Activated T-helper 2 cell treated with anti-CD3 and anti-CD28 coated beads, Interferon-gamma antibody, Interleukin-2, Interleukin-4, amounts not matched to agents 10 μg/mL and 5 μg/mL and 100 μg/mL, durations not matched to agents 14 hours and 24 hours and 36 hours (primary cell): ENCODE measurements around the gene MYMX. TPM values are rescaled to one million over a fixed set of nuclear protein-coding genes. Genes with fewer than 3 reads are reported as not detected.
"Not testable (repeated sequence)": the region's sequence is repeated elsewhere in the genome, so short reads cannot be mapped to it uniquely, and the experiment has no call there.

ENCODE experiments used
- DNase-seq: peaks from one replicate; pipeline ENCODE4 v3.0.0; 2021; ENCODE audit warnings: low spot score
- H3K27ac Mint-ChIP-seq: one replicate; pipeline ENCODE4 v1.8.0; 2021; ENCODE audit warnings: mixed read lengths
- H3K27me3 Mint-ChIP-seq: one replicate; pipeline ENCODE4 v1.8.0; 2021; ENCODE audit warnings: low read depth, mixed read lengths
- H3K36me3 Mint-ChIP-seq: one replicate; pipeline ENCODE4 v1.8.0; 2021; ENCODE audit warnings: low read depth, mixed read lengths
- H3K4me1 Mint-ChIP-seq: one replicate; pipeline ENCODE4 v1.8.0; 2021; ENCODE audit warnings: low read depth, mixed read lengths
- H3K4me3 Mint-ChIP-seq: one replicate; pipeline ENCODE4 v1.8.0; 2021; ENCODE audit warnings: low read depth, mild to moderate bottlenecking, moderate library complexity, mixed read lengths
- H3K9me3 Mint-ChIP-seq: one replicate; pipeline ENCODE4 v1.8.0; 2021; ENCODE audit warnings: mixed read lengths
- intact Hi-C: fragments of 100-400 bp; cut with micrococcal nuclease; formaldehyde crosslinking; loops from one replicate; pipeline ENCODE4 v1.15.1; 2023
- total RNA-seq: library from RNA; stranded (reverse); gene quantifications from 2 replicates; pipeline ENCODE4 v1.2.3, GENCODE V29; 2022

The MYMX gene
- total RNA-seq, 1 donor from 2014 or later = not detected

GRCh38 chr6:44179648-44180047 lies 37.1 kb upstream of the MYMX start:
- DNase-seq = no peak
- no peaks in the 10 kb centered on the region for H3K27me3 Mint-ChIP-seq
- peaks cover 7% of the 10 kb centered on the region for H3K4me1 Mint-ChIP-seq
- intact Hi-C loops = no loop called here
- no peaks in the 10 kb centered on the region for H3K9me3 Mint-ChIP-seq
- H3K36me3 Mint-ChIP-seq = no peaks in the 10 kb centered on the region
- H3K4me3 Mint-ChIP-seq = no peak overlapping the region
- H3K27ac Mint-ChIP-seq = no peak overlapping the region

- intact Hi-C loops = no loop called here
- no peaks in the 10 kb centered on the region for H3K36me3 Mint-ChIP-seq
- H3K27me3 Mint-ChIP-seq = no peaks in the 10 kb centered on the region
- H3K4me3 Mint-ChIP-seq = no peak overlapping the region
- no peak for DNase-seq
- no peaks in the 10 kb centered on the region for H3K9me3 Mint-ChIP-seq
- no peak overlapping the region for H3K27ac Mint-ChIP-seq
- peaks cover 7% of the 10 kb centered on the region for H3K4me1 Mint-ChIP-seq
Observed at GRCh38 chr6:44180406-44180805, 36.3 kb upstream of the MYMX start.

GRCh38 chr6:44180886-44181285 lies 35.8 kb upstream of the MYMX start:
- H3K27ac Mint-ChIP-seq = no peak overlapping the region
- intact Hi-C loops = no loop called here
- H3K4me1 Mint-ChIP-seq = peaks cover 8% of the 10 kb centered on the region
- no peaks in the 10 kb centered on the region for H3K27me3 Mint-ChIP-seq
- DNase-seq = no peak
- no peak overlapping the region for H3K4me3 Mint-ChIP-seq
- no peaks in the 10 kb centered on the region for H3K9me3 Mint-ChIP-seq
- no peaks in the 10 kb centered on the region for H3K36me3 Mint-ChIP-seq

- H3K4me1 Mint-ChIP-seq = peaks cover 11% of the 10 kb centered on the region
- H3K4me3 Mint-ChIP-seq, H3K9me3 Mint-ChIP-seq, intact Hi-C loops, H3K36me3 Mint-ChIP-seq, H3K27ac Mint-ChIP-seq, H3K27me3 Mint-ChIP-seq, DNase-seq: not testable (repeated sequence)
Observed at GRCh38 chr6:44181784-44182183, 34.9 kb upstream of the MYMX start.

GRCh38 chr6:44182911-44183390 lies 33.8 kb upstream of the MYMX start:
- Mint-ChIP-seq H3K9me3 (no peaks in the 10 kb centered on the region), H3K36me3 (no peaks in the 10 kb centered on the region), H3K27me3 (no peaks in the 10 kb centered on the region), H3K4me3 (no peak overlapping the region), H3K27ac (no peak overlapping the region), H3K4me1 (peaks cover 6% of the 10 kb centered on the region)
- no peak for DNase-seq
- intact Hi-C loops = no loop called here

GRCh38 chr6:44183783-44184182 lies 32.9 kb upstream of the MYMX start:
- no peak for DNase-seq
- Mint-ChIP-seq H3K27ac (no peak overlapping the region), H3K4me1 (peaks cover 6% of the 10 kb centered on the region), H3K4me3 (no peak overlapping the region), H3K27me3 (no peaks in the 10 kb centered on the region), H3K9me3 (no peaks in the 10 kb centered on the region), H3K36me3 (no peaks in the 10 kb centered on the region)
- intact Hi-C loops = no loop called here

GRCh38 chr6:44185356-44185755 lies 31.4 kb upstream of the MYMX start:
- intact Hi-C loops, DNase-seq, H3K36me3 Mint-ChIP-seq, H3K27me3 Mint-ChIP-seq, H3K9me3 Mint-ChIP-seq, H3K4me3 Mint-ChIP-seq, H3K27ac Mint-ChIP-seq: not testable (repeated sequence)
- H3K4me1 Mint-ChIP-seq = peaks cover 14% of the 10 kb centered on the region

GRCh38 chr6:44185953-44186634 lies 30.6 kb upstream of the MYMX start:
- H3K36me3 Mint-ChIP-seq = no peaks in the 10 kb centered on the region
- H3K4me3 Mint-ChIP-seq = no peak overlapping the region
- DNase-seq = no peak
- intact Hi-C loops = no loop called here
- H3K27ac Mint-ChIP-seq = peak overlapping the region; percentile 33
- no peaks in the 10 kb centered on the region for H3K9me3 Mint-ChIP-seq
- no peaks in the 10 kb centered on the region for H3K27me3 Mint-ChIP-seq
- peaks cover 14% of the 10 kb centered on the region for H3K4me1 Mint-ChIP-seq

- intact Hi-C loops = no loop called here
- H3K4me3 Mint-ChIP-seq = no peak overlapping the region
Observed at GRCh38 chr6:44186635-44187025, 30.1 kb upstream of the MYMX start.

GRCh38 chr6:44188819-44189218 lies 27.9 kb upstream of the MYMX start:
- peaks cover 26% of the 10 kb centered on the region for H3K4me1 Mint-ChIP-seq

More at GRCh38 chr6:44186635-44187025, 30.1 kb upstream of the MYMX start:
- Mint-ChIP-seq H3K27me3 (no peaks in the 10 kb centered on the region), H3K36me3 (no peaks in the 10 kb centered on the region), H3K27ac (no peak overlapping the region), H3K4me1 (peaks cover 14% of the 10 kb centered on the region), H3K9me3 (no peaks in the 10 kb centered on the region)
- no peak for DNase-seq

GRCh38 chr6:44189257-44189656 lies 27.5 kb upstream of the MYMX start:
- DNase-seq = no peak
- Mint-ChIP-seq H3K4me1 (peaks cover 26% of the 10 kb centered on the region), H3K4me3 (no peak overlapping the region)

More at GRCh38 chr6:44188819-44189218, 27.9 kb upstream of the MYMX start:
- no peaks in the 10 kb centered on the region for H3K9me3 Mint-ChIP-seq
- H3K4me3 Mint-ChIP-seq = no peak overlapping the region
- no peaks in the 10 kb centered on the region for H3K36me3 Mint-ChIP-seq
- no peaks in the 10 kb centered on the region for H3K27me3 Mint-ChIP-seq
- no peak overlapping the region for H3K27ac Mint-ChIP-seq
- intact Hi-C loops = no loop called here
- DNase-seq = no peak

GRCh38 chr6:44190715-44191114 lies 26.0 kb upstream of the MYMX start:
- Mint-ChIP-seq H3K4me3 (no peak overlapping the region), H3K27me3 (peaks cover 4% of the 10 kb centered on the region), H3K9me3 (no peaks in the 10 kb centered on the region), H3K27ac (no peak overlapping the region), H3K4me1 (peaks cover 26% of the 10 kb centered on the region), H3K36me3 (no peaks in the 10 kb centered on the region)
- DNase-seq = no peak
- intact Hi-C loops = loop anchor here (1.0 kb wide), 1 partner anchor 48 kb away; no protein-coding TSS in a partner anchor

More at GRCh38 chr6:44189257-44189656, 27.5 kb upstream of the MYMX start:
- H3K27me3 Mint-ChIP-seq = no peaks in the 10 kb centered on the region
- intact Hi-C loops = no loop called here
- H3K36me3 Mint-ChIP-seq = no peaks in the 10 kb centered on the region
- no peaks in the 10 kb centered on the region for H3K9me3 Mint-ChIP-seq
- no peak overlapping the region for H3K27ac Mint-ChIP-seq

GRCh38 chr6:44192428-44193041 lies 24.2 kb upstream of the MYMX start:
- peaks cover 20% of the 10 kb centered on the region for H3K4me1 Mint-ChIP-seq
- intact Hi-C loops = no loop called here
- no peaks in the 10 kb centered on the region for H3K9me3 Mint-ChIP-seq
- no peak overlapping the region for H3K4me3 Mint-ChIP-seq
- H3K27me3 Mint-ChIP-seq = peaks cover 4% of the 10 kb centered on the region
- no peak for DNase-seq
- no peaks in the 10 kb centered on the region for H3K36me3 Mint-ChIP-seq
- H3K27ac Mint-ChIP-seq = peak overlapping the region; percentile 2
